GM12865 (cell line): ENCODE measurements around the gene RDX.

Experiments used
- DNase-seq: peaks from one replicate; pipeline ENCODE4 v3.0.0; 2010; ENCODE audit warnings: low read depth
- H3K4me3 ChIP-seq: 2 replicates; pipeline ENCODE4 v1.5.1; 2011; ENCODE audit warnings: mild to moderate bottlenecking, low read depth, low read length, control low read depth
- CTCF ChIP-seq: IDR thresholded peaks from 2 replicates; pipeline ENCODE4 v1.5.1; 2011; ENCODE audit warnings: low read length, control low read depth, low read depth, inconsistent platforms; ENCODE audit not compliant: insufficient read depth; ENCODE audit errors: missing control alignments

Gene RDX

GRCh38 chr11:110296226-110297075 lies at the start of gene RDX:
TSS of gene RDX (minus strand) at chr11:110296614. CDS start at chr11:110279692, 16,922 bp downstream.
- peak; percentile 87 for DNase-seq
- TF ChIP-seq CTCF = peak; percentile 16
- peak within 1 kb of the TSS; percentile 94 for H3K4me3 ChIP-seq

DNA sequence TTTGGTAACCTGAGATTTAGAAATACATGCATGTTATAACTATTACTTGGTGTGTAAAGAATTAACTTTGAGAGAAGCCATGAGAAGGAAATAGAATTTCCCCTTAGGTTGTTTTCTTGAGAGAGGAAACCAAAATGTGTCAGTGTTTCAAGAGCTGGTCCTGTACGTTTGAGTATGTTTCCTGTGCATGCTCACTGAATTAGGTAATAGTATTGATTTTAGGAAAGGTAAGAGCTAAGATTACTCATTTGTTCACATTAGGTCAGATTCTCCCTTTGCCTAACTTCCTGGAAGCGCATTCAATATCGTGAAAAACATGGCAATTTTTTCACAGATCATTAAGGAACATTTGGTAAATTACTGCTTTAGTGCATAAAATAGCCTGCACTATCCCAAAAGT lies 49.3 kb upstream of the RDX start:
- no peak overlapping the region for H3K4me3 ChIP-seq
- DNase-seq = peak; percentile 83
- no peak for TF ChIP-seq CTCF

DNA sequence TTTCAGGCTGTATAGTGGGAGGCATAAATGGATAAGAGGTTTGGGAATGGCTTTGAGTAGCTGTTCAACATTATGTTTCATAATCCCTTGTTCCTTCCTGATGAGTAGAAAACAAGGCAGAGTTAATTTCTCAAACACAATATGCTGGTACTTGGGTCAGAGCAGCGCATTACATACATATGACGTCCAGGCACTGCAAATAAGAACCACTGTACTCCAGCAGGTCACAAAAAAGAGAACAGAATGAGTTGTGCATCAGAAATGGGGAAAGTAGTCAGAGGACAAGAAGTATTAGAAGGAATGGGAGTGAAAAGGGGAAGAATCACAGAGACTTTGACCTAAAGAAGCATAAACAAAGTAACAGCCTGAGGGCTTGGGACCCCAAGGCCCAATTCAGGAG lies 44.0 kb upstream of the RDX start:
- H3K4me3 ChIP-seq = no peak overlapping the region
- no peak for TF ChIP-seq CTCF
- no peak for DNase-seq

DNA sequence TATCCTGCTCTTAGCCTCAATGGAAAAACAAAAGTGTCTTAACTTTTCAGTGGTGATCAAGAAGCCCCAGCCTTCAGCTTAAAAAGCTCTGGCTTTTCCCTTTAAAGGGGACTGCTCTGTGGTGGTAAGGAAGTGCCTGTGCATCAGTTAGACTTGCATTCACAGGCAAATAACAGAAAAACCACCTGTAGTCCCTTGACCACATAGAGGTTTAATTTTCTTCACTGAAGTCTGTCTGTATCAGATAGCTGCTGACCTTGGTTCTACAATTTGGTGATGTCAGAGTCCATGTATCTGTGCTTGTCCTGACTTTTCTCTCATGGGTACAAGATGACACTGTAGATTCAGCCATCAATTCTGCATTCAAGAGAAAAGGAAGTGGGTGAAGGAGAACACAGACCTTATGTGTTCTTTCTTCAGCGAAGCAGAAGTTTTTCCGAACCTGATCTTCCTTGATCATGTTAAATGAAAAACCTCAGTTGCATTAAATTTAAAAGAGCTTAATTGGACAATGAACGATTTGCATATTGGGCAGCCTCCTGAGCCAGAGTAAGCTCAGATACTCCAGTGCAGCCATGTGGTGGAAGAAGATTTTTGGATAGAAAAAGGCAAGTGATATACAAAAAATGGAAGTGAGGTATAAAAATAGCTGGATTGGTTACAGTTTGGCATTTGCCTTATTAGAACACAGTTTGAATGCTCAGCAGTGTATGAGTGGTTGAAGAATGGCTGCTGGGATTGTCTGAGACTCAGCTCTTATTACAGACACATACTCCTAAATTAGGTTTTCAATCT lies 43.2 kb upstream of the RDX start:
- peak; percentile 38 for DNase-seq
- no peak for TF ChIP-seq CTCF
- no peak overlapping the region for H3K4me3 ChIP-seq

GRCh38 chr11:110338684-110339083 lies 42.3 kb upstream of the RDX start:
- no peak overlapping the region for H3K4me3 ChIP-seq
- no peak for TF ChIP-seq CTCF
- peak; percentile 35 for DNase-seq

DNA sequence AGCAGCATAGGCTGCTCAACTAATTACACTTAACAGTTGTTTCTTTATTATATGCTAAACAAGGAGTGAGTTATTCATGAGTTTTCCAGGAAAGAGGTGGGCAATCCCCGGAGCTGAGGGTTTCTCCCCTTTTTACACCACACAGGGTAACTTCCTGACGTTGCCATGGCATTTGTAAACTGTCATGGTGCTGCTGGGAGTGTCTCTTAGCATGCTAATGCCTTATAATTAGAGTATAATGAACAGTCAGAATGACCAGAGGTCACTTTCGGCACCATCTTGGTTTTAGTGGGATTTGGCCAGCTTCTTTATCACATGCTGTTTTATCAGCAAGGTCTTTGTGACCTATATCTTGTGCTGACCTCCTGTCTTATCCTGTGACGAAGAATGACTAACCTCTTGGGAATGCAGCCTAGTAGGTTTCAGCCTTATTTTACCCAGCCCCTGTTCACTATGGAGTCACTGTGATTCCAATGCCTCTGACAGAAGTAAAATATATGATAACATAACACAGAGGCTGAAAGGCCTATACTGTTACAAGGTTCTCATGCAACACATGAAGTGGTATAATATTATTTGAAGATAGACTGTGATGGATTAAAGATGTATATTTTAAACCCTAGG lies 41.3 kb upstream of the RDX start:
- no peak overlapping the region for H3K4me3 ChIP-seq
- TF ChIP-seq CTCF = no peak
- DNase-seq = peak; percentile 27
